AG10803 (cell line): ENCODE data around the gene ANKIB1.

Experiments used
- DNase-seq: peaks from one replicate; pipeline ENCODE4 v3.0.0; 2010; ENCODE audit warnings: low read depth
- H3K4me3 ChIP-seq: 2 replicates; pipeline ENCODE4 v1.5.1; 2011; ENCODE audit warnings: mild to moderate bottlenecking, low read length, control low read depth
- TF ChIP-seq, protein P1 (sequence below): conservative IDR thresholded peaks from 2 replicates; pipeline ENCODE4 v1.5.1; 2011; ENCODE audit warnings: mild to moderate bottlenecking, low read length, control low read depth, inconsistent platforms

The ANKIB1 gene

DNA sequence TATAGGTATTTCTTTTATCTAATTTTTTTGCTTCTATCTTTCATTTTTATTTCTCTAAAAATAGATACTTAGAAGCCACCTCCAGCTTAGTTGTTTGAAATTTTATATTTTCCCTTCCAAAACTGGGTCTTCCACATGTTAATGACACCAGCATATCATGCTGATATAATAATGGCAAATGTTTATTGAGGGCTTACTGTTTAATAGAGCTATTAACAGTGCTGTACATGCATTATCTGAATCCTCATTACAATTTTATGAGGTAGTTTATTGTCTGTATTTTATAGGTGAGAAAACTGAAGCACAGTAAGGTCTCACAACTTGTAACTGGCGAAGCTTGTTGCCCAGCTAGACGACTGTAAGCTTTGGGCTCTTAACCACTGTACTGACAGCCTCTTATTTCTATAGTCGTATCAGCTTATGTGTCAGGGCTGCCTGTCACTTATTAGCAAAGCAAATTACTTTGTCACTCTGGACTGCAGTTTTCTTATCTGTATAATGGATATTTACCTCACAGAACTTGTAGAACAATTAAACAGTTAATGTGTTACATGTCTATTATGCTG is 51.2 kb downstream of the ANKIB1 start:
- DNase-seq = no peak
- no peak overlapping the region for H3K4me3 ChIP-seq
- TF ChIP-seq, protein P1, sequence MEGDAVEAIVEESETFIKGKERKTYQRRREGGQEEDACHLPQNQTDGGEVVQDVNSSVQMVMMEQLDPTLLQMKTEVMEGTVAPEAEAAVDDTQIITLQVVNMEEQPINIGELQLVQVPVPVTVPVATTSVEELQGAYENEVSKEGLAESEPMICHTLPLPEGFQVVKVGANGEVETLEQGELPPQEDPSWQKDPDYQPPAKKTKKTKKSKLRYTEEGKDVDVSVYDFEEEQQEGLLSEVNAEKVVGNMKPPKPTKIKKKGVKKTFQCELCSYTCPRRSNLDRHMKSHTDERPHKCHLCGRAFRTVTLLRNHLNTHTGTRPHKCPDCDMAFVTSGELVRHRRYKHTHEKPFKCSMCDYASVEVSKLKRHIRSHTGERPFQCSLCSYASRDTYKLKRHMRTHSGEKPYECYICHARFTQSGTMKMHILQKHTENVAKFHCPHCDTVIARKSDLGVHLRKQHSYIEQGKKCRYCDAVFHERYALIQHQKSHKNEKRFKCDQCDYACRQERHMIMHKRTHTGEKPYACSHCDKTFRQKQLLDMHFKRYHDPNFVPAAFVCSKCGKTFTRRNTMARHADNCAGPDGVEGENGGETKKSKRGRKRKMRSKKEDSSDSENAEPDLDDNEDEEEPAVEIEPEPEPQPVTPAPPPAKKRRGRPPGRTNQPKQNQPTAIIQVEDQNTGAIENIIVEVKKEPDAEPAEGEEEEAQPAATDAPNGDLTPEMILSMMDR = no peak

DNA sequence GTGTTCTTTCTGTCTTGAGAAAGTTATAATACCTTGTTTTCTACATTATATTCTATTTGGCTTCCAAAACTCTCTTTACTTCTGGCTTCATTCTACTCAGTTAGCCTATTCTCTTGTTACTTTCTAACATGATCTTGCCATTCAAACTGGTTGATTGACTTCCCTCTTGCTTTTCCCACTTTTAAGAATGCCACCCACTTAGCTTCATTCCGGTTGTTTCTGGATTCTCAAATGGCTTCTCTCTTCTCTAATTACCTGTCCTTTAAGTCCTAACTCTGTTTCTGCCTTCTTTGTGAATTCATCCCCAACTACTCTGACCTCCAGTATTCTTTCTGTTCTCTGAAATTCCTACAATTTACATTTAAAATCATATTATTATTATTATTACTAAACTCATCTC is 52.0 kb downstream of the ANKIB1 start:
- DNase-seq = no peak
- H3K4me3 ChIP-seq = no peak overlapping the region
- TF ChIP-seq, protein P1 = no peak

DNA sequence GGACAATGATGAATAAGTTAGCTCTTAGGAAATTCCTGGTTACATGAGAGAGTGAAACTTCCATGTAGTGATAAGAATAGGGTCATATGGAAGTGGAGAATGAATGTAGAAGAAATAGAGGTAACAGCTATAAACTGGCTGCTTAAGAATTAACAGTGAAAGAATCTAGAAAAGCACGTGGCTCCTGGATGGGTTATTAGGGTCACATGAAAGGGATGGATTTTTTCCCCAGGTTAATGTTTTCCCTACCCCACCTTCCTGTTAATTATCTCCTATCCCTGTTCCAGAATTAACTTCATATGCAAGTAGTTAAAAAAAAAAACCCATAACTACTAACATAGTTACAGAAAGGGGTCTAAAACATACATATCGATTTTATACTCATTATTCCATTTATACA is 58.0 kb downstream of the ANKIB1 start:
- TF ChIP-seq, protein P1 = no peak
- DNase-seq = no peak
- H3K4me3 ChIP-seq = no peak overlapping the region

DNA sequence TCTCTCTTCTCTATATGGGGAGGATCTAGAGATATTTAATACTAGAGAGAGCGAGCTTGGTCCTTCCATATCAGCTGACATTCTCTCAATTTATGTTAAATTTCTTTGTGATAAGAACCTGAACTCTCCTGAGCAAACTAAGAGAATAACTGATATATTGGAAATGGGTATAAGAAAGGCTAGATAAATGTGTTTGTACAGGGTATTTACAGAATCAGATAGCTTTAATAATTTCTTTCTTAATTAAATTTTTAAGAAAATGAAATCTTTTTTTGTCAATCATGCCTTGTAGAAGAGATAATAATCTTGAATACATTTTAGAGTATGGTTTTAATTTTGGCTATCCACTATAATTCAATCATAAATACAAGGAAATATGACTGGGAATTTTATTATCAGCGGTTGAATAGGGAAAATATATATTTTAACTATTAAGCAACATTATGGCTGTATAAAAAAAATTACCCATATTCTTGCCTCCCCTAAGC is 58.7 kb downstream of the ANKIB1 start:
- no peak for DNase-seq
- TF ChIP-seq, protein P1 = no peak
- no peak overlapping the region for H3K4me3 ChIP-seq

DNA sequence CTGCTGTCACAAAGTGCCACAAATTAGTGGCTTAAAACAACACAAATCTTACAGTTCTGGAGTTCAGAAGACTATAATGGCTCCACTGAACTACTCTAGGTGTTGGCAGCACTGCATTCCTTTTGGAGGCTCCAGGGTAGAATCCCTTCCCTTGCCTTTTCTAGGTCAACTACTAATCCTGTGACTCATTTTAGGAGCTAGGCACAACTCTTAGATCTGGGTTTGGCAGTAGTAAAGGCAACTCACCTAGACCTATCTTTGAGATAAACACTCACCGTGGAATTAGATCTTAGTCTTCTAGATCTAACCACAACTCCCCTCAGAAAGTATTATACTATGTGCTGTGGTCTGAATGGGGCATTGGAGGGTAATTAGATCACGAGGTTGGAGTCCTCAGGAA is 60.4 kb downstream of the ANKIB1 start:
- no peak for DNase-seq
- no peak overlapping the region for H3K4me3 ChIP-seq
- TF ChIP-seq, protein P1 = no peak

DNA sequence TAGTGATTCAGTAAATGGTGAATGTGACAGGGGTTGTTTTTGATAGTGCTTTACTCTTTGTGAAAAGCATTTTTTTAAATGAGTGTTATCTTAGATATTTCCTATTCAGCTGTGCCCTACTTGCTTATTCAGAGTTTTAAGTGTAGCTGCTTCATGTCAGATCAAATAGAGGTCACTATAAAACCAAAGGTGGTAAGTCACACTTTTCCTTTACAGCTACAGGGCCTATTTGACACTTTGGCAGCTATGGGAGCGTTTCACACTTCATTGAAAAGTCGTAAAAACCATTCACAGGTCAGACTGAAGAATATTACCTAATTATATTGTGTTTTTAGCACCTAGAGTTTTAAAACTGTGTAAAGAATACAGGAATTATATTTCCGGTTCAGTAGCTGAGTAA is 67.3 kb downstream of the ANKIB1 start:
- TF ChIP-seq, protein P1 = no peak
- no peak overlapping the region for H3K4me3 ChIP-seq
- no peak for DNase-seq

DNA sequence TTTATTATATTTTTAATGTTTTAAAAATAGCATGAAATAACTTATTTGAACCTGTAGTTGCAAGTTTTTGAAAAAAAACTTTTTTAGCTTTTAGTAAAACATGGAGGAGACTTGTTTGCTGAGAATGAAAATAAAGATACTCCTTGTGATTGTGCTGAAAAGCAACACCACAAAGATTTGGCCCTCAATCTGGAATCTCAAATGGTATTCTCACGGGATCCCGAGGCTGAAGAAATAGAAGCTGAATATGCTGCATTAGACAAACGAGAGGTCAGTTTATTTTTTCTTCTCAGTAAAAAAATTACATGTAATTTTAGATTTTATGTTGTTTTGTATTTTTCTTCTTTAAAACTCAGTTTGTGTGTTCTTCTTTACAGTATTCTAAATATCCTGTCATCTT is 73.5 kb downstream of the ANKIB1 start:
- TF ChIP-seq, protein P1 = no peak
- no peak for DNase-seq

More for the DNA sequence above, 73.5 kb downstream of the ANKIB1 start:
- H3K4me3 ChIP-seq = no peak overlapping the region
